Activated T-cell treated with anti-CD3 and anti-CD28 coated beads, Interleukin-2, amount 50 U/mL, for 1 hour (primary cell): ENCODE results near the gene ARTN.

Source experiments
- DNase-seq: peaks from one replicate; pipeline ENCODE4 v3.0.0-alpha.2; 2020

ARTN gene

DNA sequence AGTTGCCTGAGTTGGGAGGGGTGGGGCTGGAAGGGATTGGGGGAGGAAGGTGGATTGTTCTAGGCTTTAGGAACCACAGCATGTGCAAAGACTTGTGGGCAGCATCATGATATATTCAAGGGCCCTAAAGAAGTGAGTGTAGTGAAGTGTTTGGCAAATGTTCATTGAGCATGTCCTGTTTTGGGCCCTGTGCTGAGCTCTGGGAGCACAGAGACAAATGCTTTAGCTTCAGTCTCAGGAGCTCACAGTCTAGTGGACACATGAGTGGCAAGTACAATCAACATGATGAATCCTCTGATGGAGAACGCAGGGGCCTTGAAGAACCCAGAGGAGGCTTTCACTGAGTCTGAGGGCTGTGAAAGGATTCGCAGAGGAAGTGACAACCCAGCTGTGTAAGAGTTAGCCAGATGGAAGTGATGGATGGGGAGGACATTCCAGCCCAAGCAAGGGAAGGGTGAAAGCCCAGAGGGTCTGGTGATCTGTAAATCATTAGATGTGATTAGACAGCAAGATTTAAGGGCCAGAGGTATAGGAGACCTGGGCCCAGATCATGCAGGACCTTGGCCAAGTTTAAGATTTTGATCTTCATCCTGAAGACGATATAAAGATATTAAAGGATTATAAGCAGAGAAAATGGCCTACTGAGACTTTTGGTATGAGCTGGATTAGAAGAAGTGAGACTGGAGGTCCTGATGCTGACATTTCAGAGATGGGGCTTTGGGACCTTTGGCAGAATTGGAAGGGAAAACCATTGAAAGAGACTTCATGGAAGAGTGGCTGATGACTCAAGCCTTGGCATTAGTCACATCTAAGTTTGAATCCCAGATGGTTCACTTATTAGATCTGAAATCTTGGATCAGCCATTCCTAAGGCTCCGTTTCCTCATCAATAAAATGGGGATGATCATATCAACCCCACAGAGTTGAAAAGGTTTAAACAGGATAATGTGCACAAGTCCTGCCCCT lies 17.7 kb downstream of the ARTN start:
- DNase-seq: no peak

DNA sequence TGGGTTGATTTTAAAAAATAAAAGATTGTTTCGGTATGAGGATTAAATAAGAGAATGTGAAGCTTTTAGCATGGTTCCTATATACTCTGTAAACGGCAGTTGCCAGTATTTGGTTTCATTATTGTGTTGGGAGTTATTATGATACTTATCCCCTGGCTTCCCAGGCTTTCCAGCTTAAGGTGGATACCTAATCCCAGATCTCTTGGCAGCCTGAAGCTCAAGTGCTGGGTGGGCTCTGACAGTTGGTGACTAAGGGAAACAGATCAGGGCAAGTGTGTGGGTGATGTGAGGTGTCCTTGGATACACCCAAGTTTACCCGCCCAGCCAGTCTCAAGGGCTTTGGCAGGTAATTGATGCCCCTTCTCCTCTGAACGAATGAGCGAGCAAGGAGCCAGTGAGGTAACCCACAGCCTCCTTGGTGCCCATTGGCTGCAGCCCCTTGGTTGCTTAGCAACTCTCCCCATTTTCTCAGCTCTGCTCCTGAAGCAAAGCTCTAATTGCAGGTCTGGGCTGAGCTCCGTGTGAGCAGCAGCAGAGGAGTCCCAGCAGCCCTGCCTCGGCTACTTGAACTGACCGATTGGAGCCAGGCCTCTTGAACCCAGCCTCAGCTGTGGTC lies 19.2 kb downstream of the ARTN start:
- DNase-seq: no peak

DNA sequence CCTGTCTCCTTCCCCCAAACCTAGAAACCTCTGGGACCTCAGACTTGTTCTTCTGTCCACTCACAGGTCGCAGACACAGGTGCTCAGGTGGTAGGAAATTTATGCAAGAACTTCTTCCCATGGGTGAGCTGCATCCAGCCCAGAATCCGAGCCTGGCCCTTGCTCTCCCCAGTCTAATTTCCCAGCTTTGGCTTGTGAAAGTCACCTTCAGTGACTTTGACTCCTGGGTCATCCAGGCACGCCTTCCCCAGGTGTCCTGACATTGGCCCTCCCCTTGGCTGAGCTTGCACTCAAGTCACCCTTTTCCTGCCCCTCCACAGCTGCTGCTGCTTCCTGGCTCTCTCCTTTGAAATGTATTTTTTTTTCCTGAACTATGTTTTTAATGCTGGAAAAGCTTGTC lies 19.8 kb downstream of the ARTN start:
- no peak for DNase-seq

DNA sequence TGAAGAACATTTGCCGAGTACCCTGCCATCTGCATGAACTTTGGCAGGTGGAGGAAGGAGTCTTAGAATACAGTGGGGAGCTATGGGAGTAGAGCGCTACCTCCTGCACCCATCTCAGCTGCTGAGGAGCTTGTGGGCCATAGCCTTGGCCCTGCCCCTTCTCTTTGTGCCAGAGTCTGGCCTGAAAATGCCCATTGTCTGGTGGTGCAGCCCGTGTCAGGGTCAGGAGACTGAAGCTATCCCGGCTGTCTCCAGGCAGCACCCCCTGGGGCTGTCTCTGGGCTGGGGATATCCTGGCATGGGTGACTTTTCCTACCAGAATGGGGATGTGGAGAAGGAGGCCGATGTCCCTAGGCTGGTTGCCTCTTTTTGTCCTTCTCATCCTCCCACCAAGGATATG lies 20.4 kb downstream of the ARTN start:
- DNase-seq: no peak

DNA sequence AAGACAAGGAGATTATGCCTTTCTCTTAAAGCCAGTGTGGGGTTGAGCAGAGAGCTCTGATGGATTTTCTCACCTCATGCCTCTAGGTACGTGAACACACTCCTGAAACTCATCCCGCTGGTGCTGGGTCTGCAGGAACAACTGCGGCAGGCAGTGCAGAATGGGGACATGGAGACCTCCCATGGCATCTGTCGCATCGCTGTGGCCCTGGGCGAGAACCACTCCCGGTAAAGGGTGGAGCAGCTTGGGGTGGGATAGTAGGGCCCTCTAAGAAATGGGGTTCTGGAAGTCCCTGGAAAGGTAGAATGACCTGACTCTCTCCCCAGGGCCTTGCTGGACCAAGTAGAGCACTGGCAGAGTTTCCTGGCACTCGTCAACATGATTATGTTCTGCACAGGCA lies 22.6 kb downstream of the ARTN start:
- DNase-seq: no peak

DNA sequence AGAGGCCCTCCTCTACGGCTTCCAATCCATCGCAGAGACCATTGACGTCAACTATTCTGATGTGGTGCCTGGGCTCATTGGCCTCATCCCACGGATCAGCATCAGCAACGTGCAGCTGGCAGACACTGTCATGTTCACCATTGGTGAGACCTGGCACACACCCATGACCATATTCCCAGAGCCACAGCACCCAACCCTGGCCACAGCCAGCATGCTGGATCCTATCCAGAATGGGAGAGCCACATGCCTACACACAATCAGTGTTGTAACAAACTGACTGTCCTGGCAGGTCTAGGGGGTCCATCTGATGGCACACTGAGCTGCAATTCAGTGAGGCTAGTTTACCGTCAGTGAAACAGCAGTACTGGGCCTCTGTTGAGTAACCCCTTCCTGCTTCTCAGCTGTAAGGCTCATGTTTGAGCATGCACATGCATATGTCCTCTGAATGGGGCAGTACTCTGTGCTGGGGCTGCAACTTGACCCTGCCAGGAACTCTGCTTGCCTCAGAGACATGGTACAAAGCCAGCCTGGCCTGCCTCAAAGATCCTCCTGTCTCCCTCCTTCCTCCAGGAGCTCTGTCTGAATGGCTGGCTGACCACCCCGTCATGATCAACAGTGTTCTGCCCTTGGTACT lies 23.9 kb downstream of the ARTN start:
- no peak for DNase-seq

DNA sequence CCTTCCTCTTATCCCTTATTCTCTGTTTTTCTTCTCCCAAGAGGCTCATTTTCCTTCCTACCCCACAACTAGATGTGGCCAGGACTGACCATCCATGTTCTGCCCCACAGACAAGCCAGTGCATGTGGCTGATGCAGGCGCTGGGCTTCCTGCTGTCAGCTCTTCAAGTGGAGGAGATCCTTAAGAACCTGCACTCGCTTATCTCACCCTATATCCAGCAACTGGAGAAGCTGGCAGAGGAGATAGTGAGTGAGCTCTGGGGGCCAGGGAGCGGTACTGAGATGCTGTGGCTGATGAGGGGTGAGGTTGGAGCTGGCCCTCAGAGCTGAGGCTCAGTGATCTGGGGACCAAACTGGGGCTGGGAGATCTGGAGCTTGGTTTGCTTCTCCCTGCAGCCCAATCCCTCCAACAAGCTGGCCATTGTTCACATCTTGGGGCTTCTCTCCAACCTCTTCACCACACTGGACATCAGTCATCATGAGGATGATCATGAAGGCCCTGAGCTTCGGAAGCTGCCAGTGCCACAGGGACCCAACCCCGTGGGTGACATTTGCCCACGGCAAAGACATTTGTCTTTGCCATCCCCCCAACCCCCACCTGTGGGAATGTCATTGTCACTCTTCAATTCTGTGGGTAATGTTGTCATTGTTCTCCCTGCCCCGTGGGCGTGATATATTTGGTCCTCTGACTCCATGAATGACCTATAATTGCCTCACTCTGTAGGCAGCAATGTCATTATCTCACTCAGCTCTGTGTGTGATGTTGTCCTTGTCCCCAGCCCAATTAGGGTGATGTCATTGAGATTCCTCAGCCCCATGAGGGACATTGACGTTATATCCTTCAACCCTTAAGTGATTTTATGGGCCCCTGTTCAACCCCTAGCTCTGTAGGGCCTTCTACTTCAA lies 25.0 kb downstream of the ARTN start:
- no peak for DNase-seq

DNA sequence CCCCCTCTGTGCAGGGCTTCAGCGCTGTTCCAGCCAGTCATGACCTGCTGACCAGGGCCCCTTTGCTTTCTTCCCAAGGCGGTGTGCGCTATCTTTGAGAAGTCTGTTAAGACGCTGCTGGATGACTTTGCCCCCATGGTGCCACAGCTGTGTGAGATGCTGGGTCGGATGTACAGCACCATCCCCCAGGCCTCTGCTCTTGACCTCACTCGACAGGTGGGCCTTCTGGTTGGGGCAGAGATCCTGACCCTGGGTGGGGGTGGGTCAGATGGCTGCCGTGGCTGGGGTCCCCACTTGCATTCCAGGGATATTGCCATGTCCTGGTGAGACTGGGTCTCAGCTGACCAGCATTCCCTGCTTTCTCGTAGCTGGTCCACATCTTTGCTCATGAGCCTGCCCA lies 27.2 kb downstream of the ARTN start:
- DNase-seq: no peak

DNA sequence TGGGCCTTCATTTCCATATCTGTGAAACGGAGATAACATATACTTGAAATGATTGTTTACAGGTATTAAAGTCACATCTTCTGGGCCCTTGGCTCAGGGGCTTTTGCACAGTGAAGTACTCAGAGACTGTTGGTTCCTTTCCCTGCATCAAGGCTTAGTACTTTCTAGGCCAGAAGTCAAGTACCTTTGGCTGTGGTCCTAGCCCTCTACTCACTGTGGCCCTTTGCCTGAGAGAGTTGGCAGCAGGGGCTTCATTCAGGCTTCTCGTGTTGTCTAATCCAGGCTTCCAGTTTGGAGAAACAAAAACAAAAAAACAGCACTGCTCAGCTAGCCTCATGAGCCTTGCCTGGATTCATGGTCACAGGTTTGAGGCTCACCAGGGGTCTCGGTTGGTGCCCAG lies 28.1 kb downstream of the ARTN start:
- no peak for DNase-seq

DNA sequence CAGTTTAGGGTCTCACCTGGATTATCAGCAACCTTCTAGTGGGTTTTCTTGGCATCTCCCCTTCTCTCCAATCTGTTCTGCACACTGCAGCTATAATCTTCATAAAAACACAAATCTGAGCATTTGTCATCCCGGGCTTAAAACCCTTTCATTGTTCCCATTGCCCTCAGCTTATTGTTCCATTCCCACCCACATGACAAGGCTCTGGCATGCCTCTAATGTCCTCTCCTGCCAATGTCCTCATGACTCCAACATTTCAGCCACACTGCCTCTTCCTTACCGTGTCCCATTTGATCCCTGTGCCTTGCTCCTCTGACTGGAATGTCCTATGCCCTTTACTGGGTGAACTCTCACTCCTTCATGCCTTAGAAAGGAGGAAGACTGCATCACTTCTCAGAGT lies 28.7 kb downstream of the ARTN start:
- DNase-seq: no peak

DNA sequence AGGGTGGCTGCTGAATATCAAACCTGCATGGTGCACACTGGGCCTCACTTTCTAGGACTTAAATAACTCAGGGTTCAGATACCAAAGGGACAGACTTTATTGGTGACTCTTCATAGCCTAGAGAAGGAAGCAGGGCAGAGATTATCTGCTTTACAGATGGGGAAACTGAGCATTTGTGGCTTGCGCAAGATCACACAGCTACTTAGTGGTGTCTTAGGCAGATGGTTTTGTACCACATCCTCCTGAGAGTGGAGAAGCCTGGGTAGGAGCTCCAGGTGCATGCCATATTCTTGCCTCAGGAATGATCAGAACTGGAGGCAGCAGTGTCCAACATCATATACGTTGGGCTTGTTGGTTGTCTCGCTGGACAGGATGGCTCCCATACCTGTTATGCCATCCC lies 29.4 kb downstream of the ARTN start:
- no peak for DNase-seq

DNA sequence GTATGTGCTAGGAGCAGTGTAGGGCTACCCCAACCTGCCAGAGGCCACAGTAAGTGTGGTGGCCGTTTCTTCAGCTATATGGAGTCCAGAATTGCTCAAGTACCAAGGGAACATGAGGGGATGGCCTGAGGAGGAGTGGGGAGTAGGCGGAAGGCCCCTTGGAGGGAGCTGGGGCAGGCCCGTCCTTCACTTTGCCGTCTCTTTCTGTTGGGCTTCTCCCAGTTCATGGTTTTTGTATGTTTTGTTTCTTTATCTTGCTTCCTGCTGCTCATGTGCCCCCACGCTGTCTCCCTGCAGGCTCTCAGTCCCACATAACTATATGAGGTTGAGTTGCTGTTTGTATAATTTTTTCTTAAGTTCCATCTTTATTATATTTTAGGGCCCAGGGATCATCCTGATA lies 30.3 kb downstream of the ARTN start:
- no peak for DNase-seq

DNA sequence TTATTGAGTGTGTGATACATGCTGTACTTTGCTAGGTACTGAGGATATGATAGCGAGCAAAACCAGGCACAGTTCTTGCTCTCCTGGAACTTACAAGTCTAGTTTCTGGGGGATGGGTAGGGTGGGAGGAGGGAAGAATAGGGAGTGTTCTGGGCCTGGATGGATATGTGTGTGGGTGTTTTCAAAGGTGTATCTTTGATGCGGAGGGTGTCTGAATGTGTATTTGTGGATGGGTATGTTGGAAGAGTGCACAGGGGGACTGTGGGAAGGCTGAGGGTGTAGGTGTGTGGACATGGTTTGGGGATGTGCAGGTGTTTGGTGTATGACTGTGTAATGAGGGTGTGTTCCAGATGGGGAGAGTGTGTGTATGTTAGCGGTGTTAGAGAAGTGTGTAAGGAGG lies 31.7 kb downstream of the ARTN start:
- DNase-seq: no peak

DNA sequence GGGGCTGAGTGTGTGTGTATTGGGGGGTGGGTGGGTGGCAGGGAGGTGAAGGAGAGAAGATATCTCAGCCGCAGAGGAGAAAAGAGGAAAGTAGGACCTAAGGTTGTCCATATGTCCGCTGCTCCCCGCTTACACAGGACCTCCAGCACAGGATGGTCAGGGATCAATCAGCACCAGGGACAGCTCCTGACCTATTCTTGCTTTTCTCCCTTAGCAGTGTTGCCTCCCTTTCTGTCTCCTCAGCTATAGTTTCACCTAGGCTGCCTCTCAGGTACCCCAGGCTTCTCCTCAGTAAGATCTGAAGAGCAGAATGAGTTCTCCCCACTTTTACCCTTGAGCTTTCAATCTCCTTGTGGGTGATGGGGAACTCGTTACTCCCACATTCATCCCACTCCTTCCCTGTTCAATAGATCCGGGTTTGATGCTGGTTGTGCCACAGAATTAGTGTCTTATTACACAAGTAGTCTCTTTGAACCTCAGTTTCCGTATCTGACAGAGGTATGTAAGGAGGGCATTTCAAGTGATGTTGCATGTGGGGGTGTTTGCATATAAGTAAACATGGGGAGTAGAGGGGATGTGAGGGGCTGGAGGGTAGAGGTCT lies 34.8 kb downstream of the ARTN start:
- DNase-seq: no peak

DNA sequence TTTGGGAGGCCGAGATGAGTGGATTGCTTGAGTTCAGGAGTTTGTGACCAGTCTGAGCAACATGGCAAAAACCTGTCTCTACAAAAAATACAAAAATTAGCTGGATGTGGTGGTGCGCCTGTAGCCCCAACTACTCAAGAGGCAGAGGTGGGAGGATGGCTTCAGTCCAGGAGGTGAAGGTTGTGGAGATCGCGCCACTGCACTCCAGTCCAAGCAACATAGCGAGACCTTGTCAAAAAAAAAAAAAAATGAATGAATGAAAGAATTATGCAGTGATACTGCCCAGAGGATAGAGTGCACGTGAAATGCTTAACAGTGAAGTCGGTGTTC lies 35.8 kb downstream of the ARTN start:
- no peak for DNase-seq

DNA sequence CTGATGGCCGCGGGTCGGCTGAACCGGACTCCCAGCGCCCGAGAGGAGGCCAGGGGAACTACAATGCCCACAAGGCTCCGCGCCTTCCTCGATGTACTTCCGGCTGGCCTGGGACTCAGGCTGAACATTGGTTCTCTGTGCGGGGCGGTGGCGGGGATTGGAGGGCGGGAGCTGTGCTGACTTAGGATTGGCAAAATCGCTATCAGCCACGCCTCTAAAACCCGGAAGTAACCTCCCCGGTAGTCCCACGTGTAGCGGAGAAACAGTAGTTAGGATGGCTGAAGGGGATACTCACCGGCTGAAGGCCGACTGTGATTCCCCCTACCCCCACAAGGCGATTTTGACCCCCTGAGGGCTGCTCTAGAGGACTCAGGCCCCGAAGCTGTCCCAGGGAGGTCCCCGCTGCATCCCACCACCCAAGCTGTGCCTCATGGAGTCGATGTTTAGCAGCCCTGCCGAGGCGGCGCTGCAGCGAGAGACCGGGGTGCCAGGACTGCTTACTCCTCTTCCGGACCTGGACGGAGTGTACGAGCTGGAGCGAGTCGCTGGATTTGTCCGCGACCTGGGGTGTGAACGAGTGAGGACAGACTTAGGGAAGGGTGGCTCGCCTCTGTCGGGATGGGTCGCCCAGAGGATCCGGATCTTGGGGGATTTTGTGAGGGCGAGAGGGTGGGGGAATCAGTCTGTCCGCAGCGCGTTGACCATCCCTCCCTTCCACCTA lies 36.3 kb downstream of the ARTN start, which contains the start of gene DPH2:
TSS of gene DPH2 (plus strand) at position 265 of the 721 bp plus-strand sequence. CDS start at position 431, 166 bp downstream.
- DNase-seq: peak; percentile 90

DNA sequence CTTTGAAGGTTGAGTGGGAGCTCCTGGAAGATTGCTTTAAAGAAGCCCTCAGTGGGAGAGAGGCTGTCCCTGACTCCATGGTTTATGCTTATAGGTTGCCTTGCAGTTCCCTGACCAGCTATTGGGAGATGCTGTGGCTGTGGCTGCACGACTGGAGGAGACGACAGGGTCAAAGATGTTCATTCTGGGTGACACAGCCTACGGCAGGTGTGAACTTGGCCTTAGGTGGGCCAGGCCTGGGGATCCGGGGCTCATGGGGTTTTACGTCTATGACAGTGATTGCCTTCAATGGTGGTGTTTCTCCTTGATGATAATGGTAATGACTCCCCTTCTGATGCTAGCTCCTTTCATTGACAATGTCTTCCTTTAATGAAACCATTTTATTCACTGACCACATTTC lies 36.9 kb downstream of the ARTN start:
- no peak for DNase-seq

DNA sequence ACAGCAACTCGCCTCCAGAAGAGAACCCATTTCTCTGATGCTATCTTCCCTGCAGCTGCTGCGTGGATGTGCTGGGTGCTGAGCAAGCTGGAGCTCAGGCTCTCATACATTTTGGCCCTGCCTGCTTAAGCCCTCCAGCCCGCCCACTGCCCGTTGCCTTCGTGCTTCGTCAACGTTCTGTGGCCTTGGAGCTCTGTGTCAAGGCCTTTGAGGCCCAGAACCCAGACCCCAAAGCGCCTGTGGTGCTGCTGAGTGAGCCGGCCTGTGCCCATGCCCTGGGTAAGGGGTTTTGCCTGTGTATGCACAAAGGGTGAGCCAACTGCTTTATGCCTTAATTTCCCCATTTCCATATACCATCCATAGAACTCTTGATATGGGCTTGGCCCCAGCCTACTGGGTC lies 37.3 kb downstream of the ARTN start:
- no peak for DNase-seq

DNA sequence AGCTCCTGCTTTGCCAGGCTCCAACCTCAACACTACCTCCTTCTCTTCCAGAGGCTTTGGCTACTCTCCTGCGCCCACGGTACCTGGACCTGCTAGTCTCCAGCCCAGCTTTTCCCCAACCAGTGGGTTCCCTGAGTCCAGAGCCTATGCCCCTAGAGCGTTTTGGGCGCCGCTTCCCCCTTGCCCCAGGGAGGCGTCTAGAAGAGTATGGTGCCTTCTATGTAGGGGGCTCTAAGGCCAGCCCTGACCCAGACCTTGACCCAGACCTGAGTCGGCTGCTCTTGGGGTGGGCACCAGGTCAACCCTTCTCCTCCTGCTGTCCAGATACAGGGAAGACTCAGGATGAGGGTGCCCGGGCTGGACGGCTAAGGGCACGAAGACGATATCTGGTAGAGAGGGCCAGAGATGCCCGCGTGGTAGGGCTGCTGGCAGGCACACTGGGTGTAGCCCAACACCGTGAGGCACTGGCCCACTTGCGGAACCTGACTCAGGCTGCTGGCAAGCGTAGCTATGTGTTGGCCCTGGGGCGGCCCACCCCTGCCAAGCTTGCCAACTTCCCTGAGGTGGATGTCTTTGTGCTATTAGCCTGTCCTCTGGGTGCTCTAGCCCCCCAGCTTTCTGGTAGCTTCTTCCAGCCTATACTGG lies 37.9 kb downstream of the ARTN start:
- DNase-seq: no peak

DNA sequence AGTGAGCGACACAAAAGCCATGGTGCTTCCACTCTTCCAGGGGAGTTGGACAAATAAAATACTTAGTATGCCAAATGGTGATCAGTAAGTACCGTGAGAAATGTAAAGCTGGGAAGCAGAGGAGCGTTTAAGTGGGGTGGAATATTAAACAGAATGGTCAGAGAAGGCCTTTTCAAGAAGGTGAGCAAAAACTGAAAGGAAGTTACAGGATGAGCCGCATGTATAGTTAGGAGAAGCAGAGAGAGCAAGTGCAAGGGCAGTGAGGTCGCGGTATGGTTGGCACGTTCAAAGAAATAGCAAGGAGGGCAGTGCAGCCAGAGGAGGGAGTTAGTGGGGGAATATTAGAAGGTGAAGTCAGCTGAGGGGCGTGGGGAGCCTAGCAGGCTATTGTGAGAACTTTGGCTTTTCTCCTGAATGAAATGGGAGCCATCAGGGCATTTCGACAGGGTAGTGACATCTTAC lies 40.4 kb downstream of the ARTN start:
- no peak for DNase-seq
